T-helper 2 cell (primary cell): ENCODE data around the gene CHAF1B.
"Not testable (repeated sequence)": the region's sequence is repeated elsewhere in the genome, so short reads cannot be mapped to it uniquely, and the experiment has no call there.

Source experiments
- DNase-seq, 5 experiments: peaks; one replicate each; pipeline versions ENCODE4 v3.0.0 to v3.0.0-alpha.2; 2012 to 2022
- total RNA-seq, 2 donors: gene quantifications; one replicate each; lab custom pipeline; 2026; lab: John Stamatoyannopoulos, UW

Gene CHAF1B
- total RNA-seq: 6.9 to 8.4 reads per million in 2 donors

DNA sequence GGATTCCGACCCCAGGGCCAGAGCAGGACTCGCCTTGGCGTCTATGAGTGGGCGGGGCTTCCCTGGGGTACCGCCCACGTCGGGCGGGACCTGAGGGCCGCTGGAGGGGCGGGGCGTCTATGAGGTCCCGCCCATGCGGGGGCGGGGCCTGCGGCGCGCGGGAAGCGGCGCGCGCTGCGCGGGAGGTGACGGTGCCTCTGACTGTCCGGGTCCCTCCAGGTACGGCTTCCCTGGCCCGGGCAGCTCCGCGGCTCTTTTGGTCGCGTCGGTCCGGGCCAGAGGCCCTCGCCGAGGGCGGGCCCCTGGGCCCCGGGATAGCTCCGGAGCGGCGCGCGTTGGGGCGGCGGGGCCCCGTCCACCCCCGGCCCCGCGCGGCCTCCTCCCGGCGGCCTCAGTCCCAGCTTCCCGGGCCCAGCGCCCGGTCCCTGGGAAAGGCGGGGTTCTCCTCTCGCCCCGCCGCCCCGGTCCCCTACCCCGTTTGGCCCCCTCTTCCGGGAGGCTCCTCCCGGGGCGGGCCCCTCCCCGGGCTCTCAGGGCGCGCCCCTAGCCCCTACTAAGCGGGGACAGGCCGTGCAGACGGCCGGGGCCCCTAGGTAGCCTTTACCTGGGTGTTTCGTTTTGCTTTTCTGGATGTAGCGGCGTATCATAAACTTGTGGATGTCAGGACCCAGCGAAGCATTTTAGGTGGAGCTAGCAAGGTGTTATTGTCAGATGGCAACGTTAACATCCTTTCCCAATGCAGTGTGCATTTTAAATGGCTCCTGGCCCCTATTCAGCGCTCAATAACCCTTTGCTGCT lies at the start of gene CHAF1B:
TSS of gene CHAF1B (plus strand) at position 160 of the 798 bp plus-strand sequence. CDS start 745 bp downstream, outside the sequence.
- peak; percentile 70 to 76 (median 74) for DNase-seq

DNA sequence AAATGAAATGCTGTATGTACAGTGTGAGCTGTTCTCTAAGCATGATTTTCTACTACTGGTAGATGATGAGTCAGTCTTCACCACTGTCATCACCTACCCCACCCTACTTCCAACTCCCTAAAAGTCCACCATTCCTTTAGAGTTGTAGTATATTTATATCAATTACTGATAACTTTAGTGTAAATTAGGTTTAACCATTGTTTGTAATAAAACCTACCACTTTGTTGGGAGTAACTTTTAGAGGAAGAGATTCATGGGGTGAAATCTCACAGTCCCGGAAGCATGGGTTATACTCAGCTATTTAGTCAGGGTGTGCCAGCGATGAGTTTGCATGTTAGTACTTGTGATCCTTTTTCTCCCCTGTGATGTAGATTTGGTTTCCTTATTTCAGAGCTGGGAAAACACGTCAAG lies 48.1 kb upstream of the CHAF1B start:
- DNase-seq: no peak

DNA sequence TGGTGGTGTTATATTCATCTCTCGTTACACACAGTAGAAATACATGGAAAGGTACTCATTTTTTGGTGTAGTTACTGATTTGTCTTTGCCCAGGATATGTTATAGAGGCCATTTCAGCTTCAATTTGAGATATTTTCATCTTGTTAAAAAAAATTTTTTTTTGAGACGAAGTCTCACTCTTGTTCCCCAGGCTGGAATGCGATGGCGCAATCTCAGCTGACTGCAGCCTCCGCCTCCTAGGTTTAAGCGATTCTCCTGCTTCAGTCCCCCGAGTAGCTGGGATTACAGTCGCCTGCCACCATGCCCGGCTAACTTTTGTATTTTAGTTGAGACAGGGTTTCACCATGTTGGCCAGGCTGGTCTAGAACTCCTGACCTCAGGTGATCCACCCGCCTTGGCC lies 46.2 kb upstream of the CHAF1B start:
- DNase-seq: no peak

DNA sequence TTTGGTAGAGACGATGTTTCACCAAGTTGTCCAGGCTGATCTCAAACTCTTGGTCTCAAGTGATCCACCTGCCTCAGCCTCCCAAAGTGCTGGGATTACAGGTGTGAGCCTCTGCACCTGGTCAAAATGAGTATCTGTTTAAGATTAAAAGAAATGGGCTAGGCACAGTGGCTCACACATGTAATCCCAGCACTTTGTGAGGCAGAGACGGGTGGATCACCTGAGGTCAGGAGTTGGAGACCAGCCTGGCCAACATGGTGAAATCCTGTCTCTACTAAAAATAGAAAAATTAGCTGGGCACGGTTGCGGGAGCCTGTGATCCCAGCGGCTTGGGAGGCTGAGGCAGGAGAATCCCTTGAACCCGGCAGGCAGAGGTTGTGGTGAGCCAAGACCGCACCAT lies 42.6 kb upstream of the CHAF1B start:
- not testable (repeated sequence) for DNase-seq

DNA sequence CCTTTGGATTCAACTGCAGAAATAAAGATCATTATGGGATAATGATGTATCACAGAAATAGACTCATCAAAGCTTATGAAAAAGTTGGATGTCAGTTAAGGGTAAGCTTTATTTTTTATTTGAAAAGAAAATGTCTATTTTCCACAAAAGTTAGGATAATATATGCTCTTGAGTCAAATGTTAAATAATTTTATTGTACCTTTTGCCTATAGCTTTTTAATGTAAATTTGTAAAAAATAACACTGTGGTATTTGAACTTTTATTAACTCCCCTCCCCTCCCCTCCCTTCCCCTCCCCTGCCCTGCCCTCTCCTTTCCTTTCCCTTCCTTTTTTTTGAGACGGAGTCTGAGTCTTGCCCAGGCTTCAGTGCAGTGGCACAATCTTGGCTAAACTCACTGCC lies 40.3 kb upstream of the CHAF1B start:
- DNase-seq: no peak

DNA sequence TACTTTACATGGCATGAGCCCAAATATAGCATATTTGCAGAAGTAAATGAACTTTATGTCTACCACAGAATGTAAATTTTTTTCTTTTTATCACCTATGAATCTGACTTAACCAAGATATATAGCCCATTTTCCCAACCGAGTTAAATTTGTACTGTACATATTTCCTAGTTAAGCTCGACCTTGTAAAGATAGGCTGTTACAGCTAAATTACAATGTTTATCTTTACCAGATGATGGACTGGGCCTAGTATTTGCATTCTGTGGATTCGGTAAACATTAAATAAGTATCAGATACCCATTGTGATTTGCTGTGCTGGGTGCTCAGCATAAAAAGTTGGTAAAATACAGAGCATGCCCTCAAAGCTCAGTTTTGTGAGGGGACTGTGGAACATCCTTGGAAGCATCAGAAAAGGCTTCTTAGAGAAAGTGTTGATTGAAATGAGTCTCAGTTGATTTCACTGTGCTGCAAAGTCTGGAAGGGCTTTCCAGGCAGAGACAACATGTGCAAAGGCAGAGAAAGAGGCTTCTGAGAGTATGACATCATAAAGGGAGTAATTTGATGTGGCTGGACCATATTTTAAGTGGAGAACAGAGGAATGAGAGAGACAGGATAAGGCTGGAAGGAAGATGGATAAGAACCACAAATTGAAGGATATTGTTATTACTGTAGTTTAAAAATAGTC lies 37.8 kb upstream of the CHAF1B start:
- DNase-seq: no peak

DNA sequence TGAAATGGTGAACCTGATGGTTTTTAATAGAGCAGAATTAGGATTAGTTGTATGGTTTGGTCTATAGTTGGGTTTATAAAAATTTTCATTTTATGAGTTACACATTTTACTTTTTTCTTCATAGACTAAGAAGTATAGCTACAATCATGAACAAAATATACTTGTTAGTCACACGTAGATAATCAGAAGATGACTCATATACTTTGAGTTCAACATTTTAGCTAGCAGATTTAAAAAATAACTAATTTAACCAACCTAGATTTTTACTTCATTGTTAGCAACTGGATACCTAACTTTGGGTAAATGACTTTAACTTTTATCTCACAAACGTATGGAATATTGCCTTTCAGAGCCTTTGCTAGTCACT lies 37.2 kb upstream of the CHAF1B start:
- no peak for DNase-seq

DNA sequence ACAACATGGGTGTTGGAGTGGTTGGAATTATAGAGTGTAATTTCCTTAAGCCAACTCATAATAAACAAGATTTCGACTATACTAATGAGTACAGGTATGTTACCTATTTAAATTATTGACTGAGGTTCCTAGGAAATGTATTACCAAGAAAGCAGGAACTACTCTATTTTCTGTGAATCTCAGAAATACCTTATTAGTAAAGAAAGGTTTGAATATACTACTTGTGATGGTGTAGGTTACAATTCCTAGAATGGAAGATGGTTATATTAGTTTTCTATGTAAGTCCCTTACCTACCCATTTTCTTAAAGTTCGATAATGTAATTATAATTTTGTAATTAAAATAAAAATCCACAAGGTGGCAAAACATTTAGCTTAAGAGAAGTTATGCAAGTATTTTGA lies 35.9 kb upstream of the CHAF1B start:
- no peak for DNase-seq

DNA sequence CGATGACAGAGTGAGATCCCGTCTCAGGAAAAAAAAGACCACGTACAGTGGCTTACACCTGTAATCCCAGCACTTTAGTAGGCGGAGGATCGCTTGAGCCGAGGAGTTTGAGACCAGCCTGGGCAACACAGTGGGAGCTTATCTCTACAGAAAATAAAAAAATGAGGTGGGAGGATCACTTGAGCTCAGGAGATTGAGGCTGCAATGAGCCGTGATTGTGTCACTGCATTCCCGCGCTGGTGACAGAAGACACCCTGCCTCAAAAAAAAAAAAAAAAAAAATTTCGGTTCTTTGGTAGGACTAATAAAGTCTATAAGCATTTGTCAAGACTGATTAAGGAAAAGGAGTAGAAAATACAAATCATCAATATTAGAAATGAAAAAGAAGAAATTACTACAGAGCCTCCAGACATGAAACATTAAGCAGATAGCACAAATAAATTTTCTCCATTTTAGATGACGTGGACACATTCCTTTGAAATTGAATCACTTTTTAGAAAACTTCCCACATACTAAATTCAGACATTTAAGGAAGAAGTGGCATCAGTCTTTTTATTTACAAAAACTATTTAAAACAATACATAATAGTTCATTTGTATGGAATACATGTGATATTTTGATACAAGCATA lies 34.8 kb upstream of the CHAF1B start:
- no peak for DNase-seq

DNA sequence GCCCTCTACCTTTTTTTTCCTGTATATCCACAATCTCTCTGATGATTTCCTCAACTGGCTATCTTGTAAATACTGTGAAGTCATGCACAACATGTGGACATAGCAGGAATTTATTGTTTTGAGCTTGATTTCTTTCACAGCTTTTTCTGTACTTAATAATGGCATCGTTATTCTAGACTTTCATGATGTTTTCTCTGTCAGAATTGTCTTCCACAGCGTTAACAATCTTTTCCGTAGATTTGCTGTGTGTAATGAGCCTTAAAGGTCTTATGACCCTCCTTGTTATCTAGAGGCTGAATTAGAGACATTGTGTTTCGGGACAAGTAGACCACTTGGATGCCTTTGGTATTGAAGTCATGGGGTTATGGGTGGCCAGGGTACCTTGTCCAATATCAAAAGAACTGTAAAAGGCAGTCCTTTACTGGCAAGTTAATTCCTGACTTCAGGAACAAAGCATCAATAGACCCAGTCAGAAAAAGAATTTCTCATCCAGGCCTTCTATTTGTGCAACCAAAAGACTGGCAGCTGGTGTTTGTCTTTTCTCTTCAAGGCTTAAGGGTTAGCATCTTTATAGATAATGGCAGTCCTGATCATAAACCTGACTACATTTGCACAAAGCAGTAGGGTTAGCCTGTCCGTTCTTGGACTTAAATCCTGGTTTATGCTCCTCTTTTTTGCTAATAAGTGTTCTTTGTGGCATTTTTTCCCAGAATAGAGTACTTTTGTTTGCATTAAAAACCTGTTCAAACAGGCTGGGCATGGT lies 30.1 kb upstream of the CHAF1B start:
- DNase-seq: no peak

DNA sequence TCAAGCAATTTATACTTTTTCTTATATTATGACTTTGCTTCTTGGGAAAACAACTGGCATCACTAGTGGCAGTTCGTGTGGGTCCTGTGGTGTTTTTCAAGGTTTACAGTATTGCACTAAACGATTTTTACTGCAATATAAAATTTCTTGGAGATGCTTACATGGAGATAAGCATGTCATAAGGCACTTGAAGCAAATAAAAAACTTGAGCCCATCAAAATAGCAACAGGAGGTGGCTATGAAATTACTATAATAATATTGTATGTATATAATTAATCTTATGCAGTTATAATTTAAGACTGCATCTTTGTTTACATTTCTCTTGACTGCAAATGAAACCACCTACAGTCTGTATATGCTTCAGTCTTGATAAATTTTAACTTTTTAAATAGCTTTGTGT lies 29.3 kb upstream of the CHAF1B start:
- DNase-seq: no peak

DNA sequence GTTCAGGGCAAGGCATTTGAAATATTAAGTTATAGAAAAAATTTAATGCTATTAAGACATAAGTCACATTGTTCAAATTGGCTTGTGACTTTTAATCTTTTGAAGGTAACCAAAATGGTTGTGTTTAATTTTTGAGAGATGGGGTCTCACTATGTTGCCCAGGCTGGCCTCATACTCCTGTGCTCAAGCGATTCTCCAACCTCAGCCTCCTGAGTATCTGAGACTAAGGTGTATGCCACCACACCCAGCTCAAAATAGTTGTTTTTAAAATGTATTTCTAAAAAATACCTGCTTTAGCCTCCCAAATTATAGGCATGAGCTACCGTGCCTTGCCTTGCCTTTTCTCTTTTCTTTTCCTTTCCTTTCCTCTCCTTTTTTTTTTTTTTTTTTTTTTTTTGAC lies 26.0 kb upstream of the CHAF1B start:
- no peak for DNase-seq

DNA sequence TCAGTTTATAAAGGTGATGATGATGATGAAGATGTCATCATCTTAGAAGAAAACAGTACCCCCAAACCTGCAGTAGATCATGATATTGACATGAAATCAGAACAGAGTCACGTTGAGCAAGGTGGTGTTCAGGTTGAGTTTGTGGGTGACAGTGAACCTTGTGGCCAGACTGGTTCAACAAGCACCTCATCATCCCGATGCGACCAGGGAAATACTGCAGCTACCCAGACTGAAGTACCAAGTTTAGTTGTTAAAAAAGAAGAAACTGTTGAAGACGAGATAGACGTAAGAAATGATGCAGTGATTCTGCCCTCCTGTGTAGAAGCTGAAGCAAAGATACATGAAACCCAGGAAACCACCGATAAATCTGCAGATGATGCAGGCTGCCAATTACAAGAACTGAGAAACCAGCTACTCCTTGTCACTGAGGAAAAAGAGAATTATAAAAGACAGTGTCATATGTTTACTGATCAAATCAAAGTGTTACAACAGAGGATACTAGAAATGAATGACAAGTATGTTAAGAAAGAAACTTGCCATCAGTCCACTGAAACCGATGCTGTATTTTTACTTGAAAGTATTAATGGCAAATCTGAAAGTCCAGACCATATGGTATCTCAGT lies 16.0 kb upstream of the CHAF1B start:
- peak in 1 of 5 experiments; percentile 67 for DNase-seq

DNA sequence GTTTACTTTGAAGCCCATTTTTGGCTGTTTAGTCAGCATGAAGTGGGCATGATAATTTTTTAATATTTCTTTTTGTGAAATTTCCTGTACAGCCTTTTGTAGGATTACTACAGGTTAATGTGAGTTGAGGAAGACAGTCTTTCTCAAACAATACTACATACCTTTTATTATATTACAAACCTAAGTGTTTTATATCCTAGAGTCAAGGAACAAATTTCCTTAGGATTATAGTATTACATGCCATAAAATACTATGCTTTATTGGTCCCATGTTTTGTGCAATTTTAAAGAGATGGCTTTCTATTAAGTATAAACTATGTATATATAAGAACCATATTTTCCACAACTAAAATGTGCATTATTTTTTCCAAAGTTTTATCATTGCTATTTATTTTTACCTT lies 9.2 kb upstream of the CHAF1B start:
- no peak for DNase-seq

DNA sequence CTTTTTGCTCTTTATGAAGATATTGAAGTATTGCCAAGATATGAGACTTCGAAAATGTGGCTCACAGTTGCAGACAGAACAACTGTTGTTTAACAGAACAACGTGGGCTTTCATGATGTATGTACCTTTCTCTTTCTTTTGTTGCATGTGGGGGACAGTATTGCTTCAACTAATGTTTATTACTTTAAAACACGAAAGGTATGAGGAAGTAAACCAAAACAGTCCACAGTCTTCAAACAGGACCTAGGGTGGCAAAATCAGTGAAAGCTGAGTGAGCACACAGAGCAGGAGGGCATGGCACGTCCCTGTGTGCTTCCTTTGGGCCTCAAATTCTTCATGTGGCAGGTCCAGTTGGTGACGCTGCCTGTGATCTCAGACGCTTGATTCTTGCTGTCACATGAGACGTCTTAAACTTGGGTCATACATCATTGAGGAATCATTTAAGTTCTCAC lies 7.8 kb upstream of the CHAF1B start:
- DNase-seq: no peak

DNA sequence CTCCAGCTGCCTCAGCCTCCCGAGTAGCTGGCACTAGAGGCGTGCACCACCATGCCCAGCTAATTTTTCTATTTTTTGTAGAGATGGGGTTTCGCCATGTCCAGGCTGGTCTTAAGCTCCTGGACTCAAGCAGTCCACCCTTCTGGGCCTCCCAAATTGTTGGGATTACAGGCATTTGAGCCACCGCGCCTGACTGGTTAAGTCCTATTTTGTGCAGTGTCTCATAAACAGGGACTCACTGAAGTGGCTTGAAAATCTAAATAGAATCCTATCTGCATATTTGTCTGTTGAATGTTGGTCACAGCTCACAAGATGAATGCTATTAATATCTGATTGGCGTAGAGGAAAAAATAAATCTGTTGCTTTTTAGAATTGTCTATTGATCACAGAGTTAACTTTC lies 5.9 kb upstream of the CHAF1B start:
- no peak for DNase-seq

DNA sequence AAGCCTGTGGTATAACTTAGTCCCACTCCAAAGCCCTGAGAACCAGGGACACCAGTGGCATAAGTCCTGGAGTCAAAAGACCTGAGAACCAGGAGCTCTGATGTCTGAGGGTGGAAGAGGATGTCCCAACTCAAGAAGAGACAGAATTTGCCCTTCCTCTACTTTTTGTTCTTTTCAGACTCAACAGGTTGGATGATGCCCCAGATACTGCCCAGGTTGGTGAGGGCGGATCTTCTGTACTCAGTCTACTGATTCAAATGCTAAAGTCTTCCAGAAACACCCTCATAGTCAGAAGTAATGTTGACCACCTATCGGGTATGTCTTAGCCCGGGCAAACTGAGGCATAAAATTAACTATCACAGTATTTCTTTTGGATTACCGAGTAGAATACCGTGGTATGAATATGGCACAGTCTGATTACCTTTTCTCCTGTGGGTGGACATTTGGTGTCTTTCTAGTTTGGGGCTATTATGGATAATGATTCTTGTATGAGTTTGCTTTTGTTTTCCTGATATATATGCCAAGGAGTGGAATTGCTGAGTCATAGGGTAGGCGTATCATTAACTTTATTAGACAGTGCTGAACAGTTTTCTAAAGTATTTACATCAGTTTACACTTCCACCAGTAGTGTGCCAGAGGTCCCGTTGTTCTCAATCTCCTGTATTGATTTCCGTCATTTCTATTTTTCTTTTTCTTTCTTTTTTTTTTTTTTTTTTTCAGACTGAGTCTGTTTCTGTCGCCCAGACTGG lies 3.2 kb upstream of the CHAF1B start:
- no peak for DNase-seq

DNA sequence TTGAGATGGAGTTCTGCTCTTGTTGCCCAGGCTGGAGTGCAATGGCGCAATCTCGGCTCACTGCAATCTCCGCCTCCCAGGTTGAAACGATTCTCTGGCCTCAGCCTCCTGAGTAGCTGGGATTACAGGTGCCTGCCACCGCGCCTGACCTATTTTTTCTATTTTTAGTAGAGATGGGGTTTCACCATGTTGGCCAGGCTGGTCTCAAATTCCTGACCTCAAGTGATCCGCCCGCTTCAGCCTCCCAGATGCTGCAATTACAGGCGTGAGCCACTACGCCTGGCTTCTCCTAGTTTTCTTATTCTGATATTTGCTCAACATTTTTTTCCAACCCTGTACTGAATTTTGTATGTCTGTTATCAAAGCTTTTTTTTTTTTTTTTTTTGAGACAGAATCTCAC lies 2.5 kb upstream of the CHAF1B start:
- DNase-seq: not testable (repeated sequence)

DNA sequence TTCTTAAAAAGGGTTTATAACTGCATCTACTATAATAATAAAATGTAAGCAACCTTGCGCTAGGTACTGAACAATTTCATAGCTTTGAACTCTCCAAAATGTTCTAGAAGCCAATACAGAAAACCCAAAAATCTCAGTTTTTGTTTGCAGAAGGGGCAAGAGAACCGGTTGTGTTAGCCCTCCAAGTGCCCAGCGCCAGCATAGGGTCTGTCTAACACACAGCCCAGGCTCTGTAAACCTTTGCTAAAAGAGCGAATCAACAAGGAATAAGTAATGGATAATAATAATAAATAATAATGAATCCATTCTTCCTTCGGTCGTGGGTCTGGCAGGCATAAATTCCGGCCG lies 333 bp upstream of the CHAF1B start:
- DNase-seq: no peak

DNA sequence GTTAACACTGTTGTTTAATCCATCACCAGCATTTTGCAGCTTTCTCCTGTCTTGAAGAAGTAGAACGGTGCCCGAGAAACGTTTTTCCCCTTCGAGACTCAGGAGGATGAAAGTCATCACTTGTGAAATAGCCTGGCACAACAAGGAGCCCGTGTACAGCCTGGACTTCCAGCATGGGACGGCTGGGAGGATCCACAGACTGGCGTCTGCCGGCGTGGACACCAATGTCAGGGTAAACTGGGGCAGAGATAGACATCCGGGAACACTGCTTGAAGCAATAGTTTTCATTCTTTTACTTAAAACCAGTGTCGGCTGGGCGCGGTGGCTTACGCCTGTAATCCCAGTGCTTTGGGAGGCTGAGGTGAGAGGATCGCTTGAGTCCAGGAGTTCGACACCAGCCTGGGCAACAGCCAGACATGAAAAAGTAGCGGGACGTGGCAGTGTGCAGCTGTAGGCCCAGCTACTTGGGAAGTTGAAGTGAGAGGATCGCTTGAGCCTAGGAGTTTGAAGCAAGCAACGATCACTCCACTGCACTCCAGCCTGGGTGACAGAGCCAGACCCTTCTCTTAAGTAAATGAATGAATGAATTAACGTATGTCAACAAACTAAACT lies 945 bp downstream of the CHAF1B start:
- no peak for DNase-seq

DNA sequence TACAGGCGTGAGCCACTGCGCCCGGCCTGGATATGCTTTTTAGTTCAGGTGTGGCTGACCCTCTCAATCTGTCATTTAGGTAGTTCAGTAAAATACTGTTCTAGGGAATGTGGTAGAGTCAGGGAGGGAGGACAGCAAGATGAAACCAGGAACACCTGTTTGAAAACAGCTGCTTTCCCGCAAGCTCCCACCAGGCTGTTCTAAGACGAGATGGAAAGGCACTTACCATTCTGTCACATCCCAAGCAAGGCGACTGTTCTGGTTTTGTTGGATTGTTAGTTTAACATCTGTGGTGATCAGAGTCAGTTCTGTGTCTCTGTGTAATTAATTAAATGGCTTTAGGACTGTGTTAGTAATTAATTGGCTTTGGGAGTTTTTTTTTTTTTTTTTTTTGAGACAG lies 2.9 kb downstream of the CHAF1B start:
- DNase-seq: no peak
